GM12878 (cell line): ENCODE measurements around the gene CHN2.

ENCODE experiments used
- CTCF ChIP-seq, 3 experiments: IDR thresholded peaks in 2 of 3; conservative IDR thresholded peaks in 1 of 3; 2 replicates each; pipeline ENCODE4 v1.5.1; 2011; ENCODE audit warnings: low read depth in 3 of 3, low read length in 3 of 3, mild to moderate bottlenecking in 3 of 3, control low read depth in 2 of 3, moderate library complexity in 2 of 3, inconsistent platforms in 1 of 3, mixed read lengths in 1 of 3; ENCODE audit not compliant: control insufficient read depth in 2 of 3, insufficient read depth in 1 of 3; ENCODE audit errors: extremely low read depth in 1 of 3
- CUX1 ChIP-seq: IDR thresholded peaks from 2 replicates; pipeline ENCODE4 v1.6.1; 2012; ENCODE audit warnings: improper control_type of control experiment, low read depth, low read length; ENCODE audit not compliant: insufficient replicate concordance
- PKNOX1 ChIP-seq: fragments of 450-650 bp; IDR thresholded peaks from 2 replicates; pipeline ENCODE4 v1.6.1; 2016; ENCODE audit warnings: mild to moderate bottlenecking
- RAD51 ChIP-seq: fragments of 450-650 bp; IDR thresholded peaks from 2 replicates; pipeline ENCODE4 v1.6.1; 2016; ENCODE audit warnings: moderate library complexity, mild to moderate bottlenecking, inconsistent platforms
- TAF1 ChIP-seq: IDR thresholded peaks from 2 replicates; pipeline ENCODE4 v1.6.1; 2011; ENCODE audit warnings: mild to moderate bottlenecking, low read depth, low read length, borderline replicate concordance
- YY1 ChIP-seq: IDR thresholded peaks from 2 replicates; pipeline ENCODE4 v1.6.1; 2011; ENCODE audit warnings: low read depth, mild to moderate bottlenecking, low read length
- ZBTB40 ChIP-seq: fragments of 450-650 bp; IDR thresholded peaks from 2 replicates; pipeline ENCODE4 v1.6.1; 2016; ENCODE audit warnings: mild to moderate bottlenecking, moderate library complexity, borderline replicate concordance
- ZNF687 ChIP-seq: fragments of 450-650 bp; IDR thresholded peaks from 2 replicates; pipeline ENCODE4 v1.6.1; 2017; ENCODE audit warnings: mild to moderate bottlenecking, moderate library complexity

- TF ChIP-seq PKNOX1 (no peak), YY1 (no peak), TAF1 (no peak), ZBTB40 (no peak), CTCF (IDR thresholded peaks at IDR 0.05 in 2 of 3, conservative IDR thresholded peaks at IDR 0.05 in 1 of 3; ENCODE audit: control insufficient read depth in 2 of 3, extremely low read depth in 1 of 3, insufficient read depth in 1 of 3, low read depth in 3 of 3, low read length in 3 of 3) (no peak), CUX1 (no peak), RAD51 (no peak), ZNF687 (no peak)
Observed at GRCh38 chr7:29192811-29193210, 1.8 kb upstream of the CHN2 start.
